Epithelial cell of proximal tubule (primary cell): Measurements from ENCODE around the gene SGO2. TPM values are rescaled to one million over a fixed set of nuclear protein-coding genes. Genes with fewer than 3 reads are reported as not detected.
A peak's percentile ranks its signal among the peaks of the same experiment; 100 is the strongest.

Experiments
- DNase-seq: peaks from one replicate; pipeline ENCODE4 v3.0.0-alpha.2; 2011; ENCODE audit warnings: low read depth
- H3K4me3 ChIP-seq: 2 replicates; pipeline ENCODE4 v1.5.1; 2011; ENCODE audit warnings: low read depth, mild to moderate bottlenecking, low read length
- CTCF ChIP-seq: conservative IDR thresholded peaks from 2 replicates; pipeline ENCODE4 v1.5.1; 2012; ENCODE audit warnings: low read depth, mild to moderate bottlenecking, low read length
- total RNA-seq: library from RNA; depleted of rRNA; stranded (reverse); fragments of >200 nt; gene quantifications from 2 replicates; pipeline ENCODE4 v1.2.3, GENCODE V29; 2015

SGO2 gene
- total RNA-seq, 1 donor from 2014 or later: 29.4 TPM

GRCh38 chr2:200483729-200484198, 42.2 kb upstream of the SGO2 start:
- DNase-seq: no peak

GRCh38 chr2:200484934-200485333, 41.1 kb upstream of the SGO2 start:
- no peak for DNase-seq
- no peak for TF ChIP-seq CTCF
- H3K4me3 ChIP-seq: no peak overlapping the region

More at GRCh38 chr2:200483729-200484198, 42.2 kb upstream of the SGO2 start:
- TF ChIP-seq CTCF: peak; percentile 69
- H3K4me3 ChIP-seq: no peak overlapping the region

GRCh38 chr2:200486529-200486928, 39.5 kb upstream of the SGO2 start:
- no peak overlapping the region for H3K4me3 ChIP-seq
- TF ChIP-seq CTCF: no peak
- DNase-seq: no peak

GRCh38 chr2:200488169-200488568, 37.8 kb upstream of the SGO2 start:
- TF ChIP-seq CTCF: no peak
- H3K4me3 ChIP-seq: no peak overlapping the region

GRCh38 chr2:200490001-200490400, 36.0 kb upstream of the SGO2 start:
- no peak for DNase-seq
- no peak overlapping the region for H3K4me3 ChIP-seq
- no peak for TF ChIP-seq CTCF

More at GRCh38 chr2:200488169-200488568, 37.8 kb upstream of the SGO2 start:
- DNase-seq: no peak

GRCh38 chr2:200492656-200493055, 33.4 kb upstream of the SGO2 start:
- TF ChIP-seq CTCF: no peak
- H3K4me3 ChIP-seq: no peak overlapping the region
- DNase-seq: no peak

GRCh38 chr2:200494048-200494447, 32.0 kb upstream of the SGO2 start:
- DNase-seq: no peak
- no peak overlapping the region for H3K4me3 ChIP-seq
- no peak for TF ChIP-seq CTCF
